IMR-90 (cell line): ENCODE measurements around the gene FAM20A. TPM values are rescaled to one million over a fixed set of nuclear protein-coding genes. Genes with fewer than 3 reads are reported as not detected.

ENCODE experiments used
- ATAC-seq: fragments of 200-7000 bp; cut with Tn5 transposase; 2 replicates; pipeline ENCODE4 v1.9.1; 2020; ENCODE audit warnings: low read depth, mild to moderate bottlenecking, moderate library complexity
- BruUV-seq: library from RNA; stranded (reverse); fragments of 400-500 nt; replicated peaks from 2 replicates; lab custom pipeline; 2021; lab: Mats Ljungman, UMichigan
- CTCF ChIA-PET: fragments of 300-600 bp; formaldehyde crosslinking; extraction: SDS; loops from one replicate; lab custom pipeline; 2021; ENCODE audit warnings: antibody characterized with exemption; lab: Yijun Ruan, JAX
- POLR2A ChIA-PET: fragments of 300-600 bp; sonication (Branson Sonifier 250); formaldehyde crosslinking; loops from one replicate; lab custom pipeline; 2022; ENCODE audit warnings: antibody characterized with exemption; ENCODE audit not compliant: unreplicated experiment; lab: Charles Lee
- DNase-seq: peaks from one replicate; pipeline ENCODE4 v3.0.0; 2013
- H2AFZ ChIP-seq: replicated peaks from 2 replicates; pipeline ENCODE3; 2013; ENCODE audit warnings: low read length, mild to moderate bottlenecking; ENCODE audit not compliant: poor library complexity
- H2AK5ac ChIP-seq: 2 replicates; pipeline ENCODE4 v1.6.1; 2013; ENCODE audit warnings: low read depth, low read length, inconsistent platforms
- H2AK9ac ChIP-seq: replicated peaks from 2 replicates; pipeline ENCODE3; 2013; ENCODE audit warnings: mild to moderate bottlenecking, low read depth, low read length, moderate library complexity; ENCODE audit not compliant: poor library complexity
- H2BK120ac ChIP-seq: 2 replicates; pipeline ENCODE4 v1.6.1; 2013; ENCODE audit warnings: low read depth, low read length, inconsistent platforms
- H2BK15ac ChIP-seq: 3 replicates; pipeline ENCODE4 v1.6.1; 2013; ENCODE audit warnings: low read depth, low read length, inconsistent platforms
- H2BK20ac ChIP-seq: 2 replicates; pipeline ENCODE4 v1.6.1; 2013; ENCODE audit warnings: low read depth, mild to moderate bottlenecking, inconsistent platforms, low read length, moderate library complexity
- H2BK5ac ChIP-seq: 2 replicates; pipeline ENCODE4 v1.6.1; 2013; ENCODE audit warnings: mild to moderate bottlenecking, low read depth, low read length, inconsistent platforms; ENCODE audit not compliant: poor library complexity, severe bottlenecking
- H3K14ac ChIP-seq: replicated peaks from 2 replicates; pipeline ENCODE4 v1.6.1; 2013; ENCODE audit warnings: low read depth, low read length, inconsistent platforms
- H3K18ac ChIP-seq: 2 replicates; pipeline ENCODE4 v1.6.1; 2013; ENCODE audit warnings: low read depth, low read length, control low read depth
- H3K23ac ChIP-seq: 2 replicates; pipeline ENCODE4 v1.6.1; 2013; ENCODE audit warnings: low read depth, low read length, inconsistent platforms
- H3K27ac ChIP-seq: 2 replicates; pipeline ENCODE4 v1.5.1; 2013; ENCODE audit warnings: mild to moderate bottlenecking, control low read depth, low read length; ENCODE audit not compliant: insufficient read depth
- H3K27me3 ChIP-seq: 2 replicates; pipeline ENCODE4 v1.6.1; 2013; ENCODE audit warnings: low read length; ENCODE audit not compliant: control insufficient read depth, insufficient read depth
- H3K36me3 ChIP-seq: 2 replicates; pipeline ENCODE4 v1.6.1; 2013; ENCODE audit warnings: low read length, mixed read lengths; ENCODE audit not compliant: control insufficient read depth, insufficient read depth
- H3K4ac ChIP-seq: 2 replicates; pipeline ENCODE4 v1.6.1; 2013; ENCODE audit warnings: low read depth, low read length, inconsistent platforms
- H3K4me1 ChIP-seq: 2 replicates; pipeline ENCODE4 v1.6.1; 2013; ENCODE audit warnings: low read length, mixed read lengths; ENCODE audit not compliant: control insufficient read depth, insufficient read depth
- H3K4me2 ChIP-seq: 2 replicates; pipeline ENCODE4 v1.6.1; 2013; ENCODE audit warnings: low read depth, mild to moderate bottlenecking, control low read depth, low read length, moderate library complexity
- H3K4me3 ChIP-seq: 2 replicates; pipeline ENCODE4 v1.5.1; 2013; ENCODE audit warnings: low read depth, mild to moderate bottlenecking, control low read depth, low read length, moderate library complexity; ENCODE audit not compliant: insufficient read depth
- H3K56ac ChIP-seq: 2 replicates; pipeline ENCODE4 v1.6.1; 2013; ENCODE audit warnings: low read length, inconsistent platforms; ENCODE audit not compliant: insufficient read depth; ENCODE audit errors: extremely low read depth
- H3K79me1 ChIP-seq, 2 experiments: 2 replicates each; pipeline ENCODE4 v1.6.1; 2013; ENCODE audit warnings: low read length in 2 of 2, inconsistent platforms in 1 of 2, low read depth in 1 of 2
- H3K9ac ChIP-seq: 2 replicates; pipeline ENCODE4 v1.6.1; 2013; ENCODE audit warnings: low read depth, low read length, control low read depth
- H3K9me1 ChIP-seq: 2 replicates; pipeline ENCODE4 v1.6.1; 2013; ENCODE audit warnings: low read length, inconsistent platforms; ENCODE audit not compliant: insufficient read depth
- H3K9me3 ChIP-seq: 2 replicates; pipeline ENCODE4 v1.6.1; 2013; ENCODE audit warnings: low read length; ENCODE audit not compliant: control insufficient read depth, insufficient read depth
- H4K20me1 ChIP-seq: 2 replicates; pipeline ENCODE4 v1.6.1; 2013; ENCODE audit warnings: low read length, inconsistent platforms; ENCODE audit not compliant: insufficient read depth
- H4K5ac ChIP-seq: 2 replicates; pipeline ENCODE4 v1.6.1; 2013; ENCODE audit warnings: mild to moderate bottlenecking, low read depth, low read length, control low read depth
- H4K8ac ChIP-seq, 2 experiments: 2 replicates each; pipeline ENCODE4 v1.6.1; 2013; ENCODE audit warnings: low read depth in 2 of 2, low read length in 2 of 2, control low read depth in 1 of 2, inconsistent platforms in 1 of 2
- H4K91ac ChIP-seq: 2 replicates; pipeline ENCODE4 v1.6.1; 2013; ENCODE audit warnings: low read depth, low read length, inconsistent platforms; ENCODE audit not compliant: insufficient read depth
- FOS ChIP-seq: fragments of 150-350 bp; IDR thresholded peaks from 2 replicates; pipeline ENCODE4 v1.6.1; 2016; ENCODE audit warnings: low read depth, low read length
- MXI1 ChIP-seq: IDR thresholded peaks from 2 replicates; pipeline ENCODE4 v1.6.1; 2012; ENCODE audit warnings: low read depth, mild to moderate bottlenecking, low read length, moderate library complexity, borderline replicate concordance
- NFE2L2 ChIP-seq: fragments of 150-350 bp; IDR thresholded peaks from 2 replicates; pipeline ENCODE4 v1.6.1; 2016; ENCODE audit warnings: low read depth, mild to moderate bottlenecking, low read length
- POLR2A ChIP-seq: IDR thresholded peaks from 2 replicates; pipeline ENCODE4 v1.6.1; 2012; ENCODE audit warnings: mild to moderate bottlenecking, low read depth, low read length
- SMC3 ChIP-seq: fragments of 150-350 bp; IDR thresholded peaks from 2 replicates; pipeline ENCODE4 v1.6.1; 2016; ENCODE audit warnings: low read depth, mild to moderate bottlenecking, antibody characterized with exemption, low read length, moderate library complexity
- WGBS, 2 experiments: methylation state at CpG; one replicate each; pipeline versions ENCODE4 v1.1.5 to v1.1.7; 2013; ENCODE audit warnings: missing lambda C conversion rate in 2 of 2; ENCODE audit not compliant: insufficient read length in 1 of 2; ENCODE audit errors: extremely low coverage in 2 of 2; 5-methylcytosine and 5-hydroxymethylcytosine counted together
- dilution Hi-C: fragments of 300-500 bp; cut with HindIII; formaldehyde crosslinking; loops from one replicate; pipeline ENCODE4 v1.14.3; 2018; ENCODE audit warnings: low sequenced_read_pairs; ENCODE audit not compliant: unreplicated experiment
- in situ Hi-C: fragments of 300-500 bp; cut with MboI; formaldehyde crosslinking; loops from 3 replicates; pipeline ENCODE4 v1.14.3; 2019; ENCODE audit warnings: low sequenced_read_pairs, inconsistent platforms, mixed read lengths
- intact Hi-C: fragments of 100-400 bp; cut with micrococcal nuclease; formaldehyde crosslinking; loops from 2 replicates; pipeline ENCODE4 v1.10.0; 2022
- polyA plus RNA-seq, 3 experiments: library from polyadenylated mRNA; depleted of rRNA; stranded (reverse); fragments of >200 nt; gene quantifications; 2 replicates each; pipeline ENCODE4 v1.2.3, GENCODE V29; 2012; ENCODE audit warnings: low replicate concordance in 1 of 3
- total RNA-seq: library from RNA; depleted of rRNA; stranded (reverse); fragments of >200 nt; gene quantifications from 2 replicates; pipeline ENCODE4 v1.2.3, GENCODE V29; 2012
- TF ChIP-seq, protein P1 (sequence below): conservative IDR thresholded peaks from 2 replicates; pipeline ENCODE4 v1.5.1; 2012; ENCODE audit warnings: mild to moderate bottlenecking, low read depth, low read length, improper control_type of control experiment

The FAM20A gene
- total and polyA plus RNA-seq, 2 of the 4 experiments (the other 2 are of a cell fraction) = not detected

DNA sequence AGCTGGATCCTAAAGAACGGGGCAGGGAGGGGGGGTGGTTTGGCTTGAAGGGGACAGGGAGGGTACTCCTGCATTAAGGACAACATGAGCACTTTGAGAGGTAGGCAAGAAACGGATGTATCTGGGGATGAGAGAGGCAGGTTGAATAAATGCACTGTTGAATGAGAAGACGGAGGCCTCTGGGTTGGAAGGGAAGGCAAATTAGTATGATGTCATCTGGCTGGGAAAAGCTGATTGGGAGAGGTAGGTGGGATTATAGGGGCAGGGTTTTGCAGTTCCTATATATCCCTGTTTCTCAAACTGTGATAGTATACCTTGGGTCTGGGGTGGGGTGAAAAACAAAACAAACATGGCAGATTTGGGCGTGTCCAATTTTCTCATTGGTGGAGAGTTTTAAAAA, 44.6 kb downstream of the FAM20A start:
- H4K20me1 ChIP-seq = no peaks in the 10 kb centered on the region
- no peak overlapping the region for H3K56ac ChIP-seq
- H4K91ac ChIP-seq = no peak overlapping the region
- DNase-seq = no peak
- no peak for TF ChIP-seq FOS
- TF ChIP-seq POLR2A = no peak
- TF ChIP-seq MXI1 = no peak
- TF ChIP-seq, protein P1, sequence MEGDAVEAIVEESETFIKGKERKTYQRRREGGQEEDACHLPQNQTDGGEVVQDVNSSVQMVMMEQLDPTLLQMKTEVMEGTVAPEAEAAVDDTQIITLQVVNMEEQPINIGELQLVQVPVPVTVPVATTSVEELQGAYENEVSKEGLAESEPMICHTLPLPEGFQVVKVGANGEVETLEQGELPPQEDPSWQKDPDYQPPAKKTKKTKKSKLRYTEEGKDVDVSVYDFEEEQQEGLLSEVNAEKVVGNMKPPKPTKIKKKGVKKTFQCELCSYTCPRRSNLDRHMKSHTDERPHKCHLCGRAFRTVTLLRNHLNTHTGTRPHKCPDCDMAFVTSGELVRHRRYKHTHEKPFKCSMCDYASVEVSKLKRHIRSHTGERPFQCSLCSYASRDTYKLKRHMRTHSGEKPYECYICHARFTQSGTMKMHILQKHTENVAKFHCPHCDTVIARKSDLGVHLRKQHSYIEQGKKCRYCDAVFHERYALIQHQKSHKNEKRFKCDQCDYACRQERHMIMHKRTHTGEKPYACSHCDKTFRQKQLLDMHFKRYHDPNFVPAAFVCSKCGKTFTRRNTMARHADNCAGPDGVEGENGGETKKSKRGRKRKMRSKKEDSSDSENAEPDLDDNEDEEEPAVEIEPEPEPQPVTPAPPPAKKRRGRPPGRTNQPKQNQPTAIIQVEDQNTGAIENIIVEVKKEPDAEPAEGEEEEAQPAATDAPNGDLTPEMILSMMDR = no peak
- no peak for TF ChIP-seq SMC3
- TF ChIP-seq NFE2L2 = no peak
- BruUV-seq = no TSS peak
- ATAC-seq = no peak
- H4K8ac ChIP-seq = no peak overlapping the region
- no peak overlapping the region for H2BK5ac ChIP-seq
- intact Hi-C loops (no loop called here), dilution Hi-C loops (no loop called here), in situ Hi-C loops (no loop called here)
- no peak overlapping the region for H2BK15ac ChIP-seq
- no peak overlapping the region for H3K27ac ChIP-seq
- no peak overlapping the region for H3K4me3 ChIP-seq
- H3K79me1 ChIP-seq = no peaks in the 10 kb centered on the region
- H2BK20ac ChIP-seq = no peak overlapping the region
- no peaks in the 10 kb centered on the region for H3K36me3 ChIP-seq
- no peak overlapping the region for H3K14ac ChIP-seq
- no peak overlapping the region for H2AK5ac ChIP-seq
- H3K27me3 ChIP-seq = no peaks in the 10 kb centered on the region
- H3K23ac ChIP-seq = no peak overlapping the region
- no peaks in the 10 kb centered on the region for H3K9me1 ChIP-seq
- H3K4me1 ChIP-seq = no peaks in the 10 kb centered on the region
- no peak overlapping the region for H3K9ac ChIP-seq
- 55% methylated on average over 4 of the region's 4 CpGs; no CpG with 5 or more reads in 1 of the 2 experiments for WGBS, 2 experiments
- no peak overlapping the region for H3K4me2 ChIP-seq
- H2BK120ac ChIP-seq = no peak overlapping the region
- H3K4ac ChIP-seq = no peak overlapping the region
- H2AFZ ChIP-seq = no peak overlapping the region
- no peak overlapping the region for H4K5ac ChIP-seq
- H3K18ac ChIP-seq = no peak overlapping the region
- H3K9me3 ChIP-seq = no peaks in the 10 kb centered on the region
- ChIA-PET CTCF (no interaction called here), POLR2A (no interaction called here)
- no peak overlapping the region for H2AK9ac ChIP-seq
